ENCODE measurements around the gene COL13A1.

The COL13A1 gene

DNA sequence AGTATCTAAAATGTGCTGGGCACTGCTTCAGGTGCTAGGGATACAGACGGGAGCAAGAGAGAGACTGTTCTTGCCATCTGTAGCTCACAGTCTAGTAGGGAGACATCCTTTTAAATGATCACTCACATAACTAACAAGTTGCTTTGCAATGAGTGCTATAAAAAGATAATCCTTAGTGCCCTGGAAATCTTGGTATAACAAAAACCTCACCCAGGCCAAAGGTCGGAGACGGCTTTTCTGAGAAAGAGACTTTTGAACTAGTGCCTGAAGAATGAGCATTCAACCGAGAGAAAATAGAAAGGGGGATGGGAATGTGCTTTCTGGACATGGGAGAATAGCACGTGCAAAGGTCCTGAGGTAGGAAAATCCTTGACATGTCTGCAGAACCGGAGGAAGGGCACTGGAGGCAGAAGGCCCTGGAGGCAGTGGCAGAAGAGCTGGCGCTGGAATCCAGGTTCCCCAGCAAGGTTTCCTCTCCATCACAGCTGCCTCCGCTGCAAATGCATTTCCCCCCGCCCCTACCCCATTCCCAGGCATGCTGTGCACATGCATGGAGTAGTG is 89.4 kb downstream of the COL13A1 start:
- DNase-seq (ENCODE audit: low spot score), result no peak

- no peak for DNase-seq (ENCODE audit: low spot score)
Measured at GRCh38 chr10:69892406-69892805, 90.7 kb downstream of the COL13A1 start.

DNA sequence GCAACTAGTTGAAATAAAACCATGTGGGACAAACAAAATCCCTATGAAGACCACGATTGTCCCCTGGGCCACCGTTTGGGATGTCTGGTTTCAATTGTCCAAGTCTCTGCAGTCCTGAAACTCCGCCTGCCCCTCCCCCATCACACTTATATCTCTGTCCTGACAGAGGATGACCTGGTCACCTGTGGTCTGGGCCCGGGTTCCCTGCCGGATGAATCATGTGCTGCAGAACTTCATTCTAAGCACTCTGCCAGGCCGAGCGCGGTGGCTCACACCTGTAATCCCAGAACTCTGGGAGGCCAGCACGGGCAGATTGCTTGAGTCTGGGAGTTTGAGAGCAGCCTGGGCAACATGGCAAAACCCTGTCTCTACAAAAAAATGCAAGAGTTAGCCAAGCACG is 91.1 kb downstream of the COL13A1 start:
- no peak for DNase-seq (ENCODE audit: low spot score)

GRCh38 chr10:69893271-69893900 is 91.7 kb downstream of the COL13A1 start:
- DNase-seq (ENCODE audit: low spot score), result no peak

DNA sequence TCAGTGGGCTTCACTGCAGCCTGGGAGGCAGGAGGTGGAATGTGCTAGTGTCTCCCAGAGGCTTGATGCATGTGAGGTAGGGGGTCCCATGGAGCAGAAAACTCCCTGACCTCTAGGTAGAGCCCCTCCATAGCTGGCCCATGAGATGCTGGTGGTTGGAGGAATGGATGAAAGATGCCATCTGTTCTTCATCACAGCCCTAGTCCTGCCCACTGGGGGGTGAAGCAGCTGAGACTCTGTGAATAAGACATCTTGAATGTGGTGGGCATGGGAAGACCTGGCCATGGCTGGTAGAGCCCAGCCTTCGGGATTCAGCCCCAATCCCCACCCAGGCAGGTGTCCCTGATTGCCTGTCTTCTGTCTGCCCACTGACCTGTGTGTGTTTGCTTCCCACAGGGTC is 92.5 kb downstream of the COL13A1 start:
- no peak for DNase-seq (ENCODE audit: low spot score)

GRCh38 chr10:69895759-69896158 is 94.1 kb downstream of the COL13A1 start:
- no peak for DNase-seq (ENCODE audit: low spot score)

- no peak for DNase-seq (ENCODE audit: low spot score)
Measured at GRCh38 chr10:69896606-69897231, 95.0 kb downstream of the COL13A1 start.

- no peak for DNase-seq (ENCODE audit: low spot score)
Measured at GRCh38 chr10:69897432-69897831, 95.7 kb downstream of the COL13A1 start.

DNA sequence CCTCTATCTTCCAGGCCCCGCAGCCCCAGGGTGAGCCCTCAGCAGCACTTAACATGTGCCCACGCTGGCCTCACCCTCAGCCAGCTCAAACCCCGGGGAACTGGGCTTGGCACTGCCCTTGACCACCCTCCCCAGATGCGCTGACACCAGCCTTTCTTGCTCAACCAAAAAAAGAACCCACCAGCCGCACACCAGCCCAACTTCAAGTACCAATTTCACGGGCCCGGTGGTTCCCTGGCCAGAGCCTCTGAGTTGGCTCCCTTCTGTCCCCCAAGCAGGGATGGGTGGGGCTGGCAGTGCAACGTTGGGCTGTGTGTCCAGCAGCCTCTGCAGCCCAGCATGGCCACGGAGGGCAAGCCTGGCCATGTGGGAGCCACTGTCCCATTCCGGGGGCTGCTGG is 96.3 kb downstream of the COL13A1 start:
- no peak for DNase-seq (ENCODE audit: low spot score)

DNA sequence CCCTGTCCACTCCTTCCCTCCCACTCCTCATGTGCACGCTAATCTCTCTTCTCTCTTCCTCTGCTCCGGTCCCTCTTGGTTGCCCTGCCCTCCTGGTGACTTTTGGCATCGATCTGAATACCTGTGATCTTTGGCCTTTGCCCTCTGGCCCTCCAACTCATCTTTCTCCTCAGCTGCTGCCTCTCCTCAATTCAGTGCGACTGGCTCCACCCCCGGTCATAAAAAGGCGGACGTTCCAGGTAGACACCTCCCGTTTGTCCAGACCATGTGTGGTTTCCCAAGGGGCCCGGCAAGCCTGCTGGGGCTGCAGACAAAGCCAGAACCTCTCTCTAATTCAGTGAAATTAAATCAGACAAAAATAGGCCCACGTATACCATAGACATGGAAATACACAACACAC is 96.8 kb downstream of the COL13A1 start:
- DNase-seq (ENCODE audit: low spot score), result no peak

GRCh38 chr10:69898941-69899340 is 97.2 kb downstream of the COL13A1 start:
- no peak for DNase-seq (ENCODE audit: low spot score)

DNA sequence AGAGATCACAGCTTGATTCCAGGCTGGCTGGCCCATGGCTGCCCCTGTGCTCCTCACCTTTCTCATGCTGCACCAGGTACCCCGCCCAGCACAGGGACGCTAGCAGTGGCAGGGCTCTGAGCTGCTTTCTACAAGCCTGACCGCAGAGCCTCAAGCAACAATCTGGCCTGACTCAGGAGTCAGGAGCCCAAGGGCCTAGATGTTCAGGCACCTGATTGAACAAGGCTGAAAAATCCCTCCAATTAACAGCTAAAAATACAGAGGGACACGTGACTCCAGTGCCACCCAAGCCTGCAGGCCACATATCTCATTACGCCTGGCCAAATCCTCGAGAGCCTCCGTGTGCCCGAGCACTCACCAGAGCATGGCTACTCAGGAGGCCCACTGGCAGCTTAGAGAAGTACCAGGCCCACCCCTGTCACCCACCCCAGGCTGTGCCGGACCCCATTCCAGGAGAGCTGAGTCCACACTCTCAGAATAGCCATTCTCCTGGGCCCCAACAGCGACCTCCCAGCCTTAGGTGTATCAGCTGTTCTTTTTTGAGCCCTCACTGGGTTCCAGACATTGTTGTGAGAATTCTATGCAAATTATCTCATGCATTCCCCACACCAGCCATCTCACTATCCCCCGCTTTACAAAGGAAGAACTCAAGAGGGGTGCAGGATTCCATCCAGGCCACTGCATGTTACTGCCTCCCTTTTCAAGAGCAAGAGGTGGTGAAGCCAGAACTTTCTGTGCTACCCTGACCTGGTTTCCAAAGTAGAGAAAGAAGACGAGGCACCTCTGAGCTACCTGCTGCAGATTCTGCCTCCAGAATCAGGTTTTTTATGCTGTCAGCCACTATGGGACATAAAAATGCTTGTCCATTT is 98.3 kb downstream of the COL13A1 start:
- DNase-seq (ENCODE audit: low spot score), result no peak

DNA sequence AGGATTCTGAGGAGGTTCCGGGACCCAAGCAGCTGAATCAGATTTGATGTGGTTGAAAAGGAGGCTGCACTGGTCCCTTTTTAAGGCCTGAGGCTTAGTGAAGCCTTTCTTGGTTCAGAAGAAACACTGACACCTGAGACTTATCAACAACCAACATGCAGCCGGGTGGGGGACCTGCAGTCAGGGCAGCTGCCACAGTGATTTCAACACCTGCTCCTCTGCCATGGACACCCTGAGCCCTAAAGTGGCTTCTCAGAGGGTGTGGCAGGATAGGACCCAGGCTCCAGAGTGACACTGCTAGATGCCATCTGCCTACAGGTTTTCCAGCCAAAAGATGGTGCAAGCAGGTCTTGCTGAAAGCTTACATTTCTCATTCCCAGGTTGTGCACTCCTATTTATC is 99.3 kb downstream of the COL13A1 start:
- DNase-seq (ENCODE audit: low spot score), result no peak

GRCh38 chr10:69901628-69902505 is 100.2 kb downstream of the COL13A1 start:
- no peak for DNase-seq (ENCODE audit: low spot score)

- DNase-seq (ENCODE audit: low spot score), result no peak
Measured at GRCh38 chr10:69902835-69903535, 101.3 kb downstream of the COL13A1 start.

DNA sequence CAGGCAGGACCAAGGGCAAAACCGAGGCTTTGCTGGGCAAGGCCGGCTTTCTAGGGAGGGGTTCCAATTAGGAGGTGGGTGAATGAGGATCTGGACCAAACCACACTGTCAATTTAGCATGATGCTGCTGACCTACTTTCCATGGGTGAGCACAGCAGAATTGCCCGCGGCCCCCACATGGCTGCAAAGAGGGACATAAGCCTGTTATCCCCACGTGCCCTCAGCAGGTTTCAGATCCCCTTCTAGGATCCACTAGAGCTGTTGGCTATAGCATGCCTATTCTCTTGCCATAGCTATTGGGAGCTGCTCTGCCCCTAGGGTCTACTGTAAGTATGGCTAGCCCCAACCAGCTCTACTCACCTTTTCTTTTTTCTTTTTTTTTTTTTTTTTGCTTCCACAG is 102.8 kb downstream of the COL13A1 start:
- no peak for DNase-seq (ENCODE audit: low spot score)

DNA sequence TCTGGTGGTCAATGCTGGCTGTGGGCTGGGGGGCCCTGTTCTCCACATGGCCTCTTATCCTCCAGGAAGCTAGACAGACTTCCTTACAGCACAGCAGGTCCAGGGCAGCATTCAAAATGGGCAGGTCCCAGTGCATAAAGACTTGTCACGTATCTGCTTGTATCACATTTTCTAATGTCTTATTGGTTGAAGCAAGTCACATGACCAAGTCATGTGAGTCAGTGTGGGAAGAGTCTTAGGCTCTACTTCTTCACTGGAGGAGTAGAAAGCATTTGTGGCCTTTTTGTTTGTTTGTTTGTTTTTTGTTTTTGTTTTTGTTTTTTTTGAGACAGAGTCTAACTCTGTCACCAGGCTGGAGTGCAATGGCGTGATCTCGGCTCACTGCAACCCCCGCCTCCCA is 104.7 kb downstream of the COL13A1 start:
- DNase-seq (ENCODE audit: low spot score), result no peak

GRCh38 chr10:69907517-69907916 is 105.8 kb downstream of the COL13A1 start:
- no peak for DNase-seq (ENCODE audit: low spot score)

- no peak for DNase-seq (ENCODE audit: low spot score)
Measured at GRCh38 chr10:69908124-69908523, 106.4 kb downstream of the COL13A1 start.

- no peak for DNase-seq (ENCODE audit: low spot score)
Measured at GRCh38 chr10:69910561-69910960, 108.9 kb downstream of the COL13A1 start.

Data from CD4-positive, alpha-beta T cell treated with Interleukin-15 for 4 hours (primary cell).